Left lung (tissue), 10 donors: ENCODE results near the gene CDH4. TPM values are rescaled to one million over a fixed set of nuclear protein-coding genes. Genes with fewer than 3 reads are reported as not detected.

ENCODE experiments used
- ATAC-seq: fragments of 200-7000 bp; cut with Tn5 transposase; one replicate; pipeline ENCODE4 v1.9.1; 2020; ENCODE audit warnings: moderate library complexity
- DNase-seq, 4 donors: peaks; one replicate each; pipeline ENCODE4 v3.0.0-alpha.2; 2013 to 2020
- H3K27ac ChIP-seq, 2 donors: fragments of 200-600 bp; sonication (generic) in 1 of 2; one replicate each; pipeline versions ENCODE4 v1.5.0 to v1.8.0; 2020 to 2021
- H3K27me3 ChIP-seq, 2 donors: fragments of 200-600 bp; sonication (generic) in 1 of 2; one replicate each; pipeline versions ENCODE4 v1.5.0 to v1.8.0; 2020 to 2021
- H3K36me3 ChIP-seq, 2 donors: fragments of 200-600 bp; sonication (generic) in 1 of 2; one replicate each; pipeline versions ENCODE4 v1.5.0 to v1.8.0; 2020 to 2021
- H3K4me1 ChIP-seq, 2 donors: fragments of 200-600 bp; one replicate each; pipeline ENCODE4 v1.8.0; 2021
- H3K4me3 ChIP-seq, 2 donors: fragments of 200-600 bp; sonication (generic) in 1 of 2; one replicate each; pipeline versions ENCODE4 v1.5.0 to v1.8.0; 2020 to 2021; ENCODE audit warnings: mild to moderate bottlenecking in 1 of 2
- H3K9me3 ChIP-seq, 2 donors: fragments of 200-600 bp; sonication (generic) in 1 of 2; one replicate each; pipeline versions ENCODE4 v1.5.0 to v1.8.0; 2020 to 2021
- intact Hi-C, 2 donors: fragments of 100-400 bp; cut with DNase I; formaldehyde crosslinking; loops; one replicate each; pipeline versions ENCODE4 v1.11.2 to v1.14.2; 2022
- polyA plus RNA-seq, 6 donors: library from polyadenylated mRNA; unstranded; fragments of 120-200 nt; gene quantifications; one replicate each; pipeline ENCODE4 v1.2.1, GENCODE V29; 2013; ENCODE audit not compliant: insufficient read length in 6 of 6
- total RNA-seq, 2 donors: library from RNA; stranded (reverse); fragmentation: NEBNext Ultra II Directional; extraction: Animal tissue kit (Norgen Biotek cat#: 25700); gene quantifications; one replicate each; pipeline ENCODE4 v1.2.1, GENCODE V29; 2021
- TF ChIP-seq, protein P1 (sequence below), 2 donors: fragments of 200-600 bp; sonication (generic) in 1 of 2; IDR thresholded peaks; one replicate each; pipeline versions ENCODE4 v1.5.0 to v1.8.0; 2021; ENCODE audit warnings: antibody characterized with exemption in 2 of 2
- donor health status: DM: no; HTN: yes; CAD: no.
- donor health status: DM: no; HTN: no; CAD: no.

CDH4 gene
- total and polyA plus RNA-seq, 8 donors, result 0.24 to 10.8 (median 5.1) TPM

GRCh38 chr20:61752576-61752975 is 500.5 kb downstream of the CDH4 start:
- H3K27ac ChIP-seq, result no peak overlapping the region
- no peak overlapping the region for H3K4me3 ChIP-seq
- H3K36me3 ChIP-seq, result no peaks in the 10 kb centered on the region
- no peaks in the 10 kb centered on the region for H3K4me1 ChIP-seq
- ATAC-seq (no peak), DNase-seq (peak in 1 of 4 donors; percentile 30)
- TF ChIP-seq, protein P1, sequence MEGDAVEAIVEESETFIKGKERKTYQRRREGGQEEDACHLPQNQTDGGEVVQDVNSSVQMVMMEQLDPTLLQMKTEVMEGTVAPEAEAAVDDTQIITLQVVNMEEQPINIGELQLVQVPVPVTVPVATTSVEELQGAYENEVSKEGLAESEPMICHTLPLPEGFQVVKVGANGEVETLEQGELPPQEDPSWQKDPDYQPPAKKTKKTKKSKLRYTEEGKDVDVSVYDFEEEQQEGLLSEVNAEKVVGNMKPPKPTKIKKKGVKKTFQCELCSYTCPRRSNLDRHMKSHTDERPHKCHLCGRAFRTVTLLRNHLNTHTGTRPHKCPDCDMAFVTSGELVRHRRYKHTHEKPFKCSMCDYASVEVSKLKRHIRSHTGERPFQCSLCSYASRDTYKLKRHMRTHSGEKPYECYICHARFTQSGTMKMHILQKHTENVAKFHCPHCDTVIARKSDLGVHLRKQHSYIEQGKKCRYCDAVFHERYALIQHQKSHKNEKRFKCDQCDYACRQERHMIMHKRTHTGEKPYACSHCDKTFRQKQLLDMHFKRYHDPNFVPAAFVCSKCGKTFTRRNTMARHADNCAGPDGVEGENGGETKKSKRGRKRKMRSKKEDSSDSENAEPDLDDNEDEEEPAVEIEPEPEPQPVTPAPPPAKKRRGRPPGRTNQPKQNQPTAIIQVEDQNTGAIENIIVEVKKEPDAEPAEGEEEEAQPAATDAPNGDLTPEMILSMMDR (IDR thresholded peaks at IDR 0.05), result no peak
- peaks cover 0 to 27% of the 10 kb centered on the region in 2 donors for H3K9me3 ChIP-seq
- intact Hi-C loops, result no loop called here
- H3K27me3 ChIP-seq, result peaks cover 0 to 3% of the 10 kb centered on the region in 2 donors

- DNase-seq, result no peak
- TF ChIP-seq, protein P1 (IDR thresholded peaks at IDR 0.05), result no peak
- H3K27me3 ChIP-seq, result peaks cover 0 to 11% of the 10 kb centered on the region in 2 donors
- intact Hi-C loops, result no loop called here
- no peaks in the 10 kb centered on the region for H3K4me1 ChIP-seq
- peaks cover 0 to 25% of the 10 kb centered on the region in 2 donors for H3K9me3 ChIP-seq
- H3K27ac ChIP-seq, result no peak overlapping the region
- H3K4me3 ChIP-seq, result no peak overlapping the region
- peak; percentile 35 for ATAC-seq
- H3K36me3 ChIP-seq, result no peaks in the 10 kb centered on the region
These were observed 501.4 kb downstream of the CDH4 start for GRCh38 chr20:61753316-61753942.

DNA sequence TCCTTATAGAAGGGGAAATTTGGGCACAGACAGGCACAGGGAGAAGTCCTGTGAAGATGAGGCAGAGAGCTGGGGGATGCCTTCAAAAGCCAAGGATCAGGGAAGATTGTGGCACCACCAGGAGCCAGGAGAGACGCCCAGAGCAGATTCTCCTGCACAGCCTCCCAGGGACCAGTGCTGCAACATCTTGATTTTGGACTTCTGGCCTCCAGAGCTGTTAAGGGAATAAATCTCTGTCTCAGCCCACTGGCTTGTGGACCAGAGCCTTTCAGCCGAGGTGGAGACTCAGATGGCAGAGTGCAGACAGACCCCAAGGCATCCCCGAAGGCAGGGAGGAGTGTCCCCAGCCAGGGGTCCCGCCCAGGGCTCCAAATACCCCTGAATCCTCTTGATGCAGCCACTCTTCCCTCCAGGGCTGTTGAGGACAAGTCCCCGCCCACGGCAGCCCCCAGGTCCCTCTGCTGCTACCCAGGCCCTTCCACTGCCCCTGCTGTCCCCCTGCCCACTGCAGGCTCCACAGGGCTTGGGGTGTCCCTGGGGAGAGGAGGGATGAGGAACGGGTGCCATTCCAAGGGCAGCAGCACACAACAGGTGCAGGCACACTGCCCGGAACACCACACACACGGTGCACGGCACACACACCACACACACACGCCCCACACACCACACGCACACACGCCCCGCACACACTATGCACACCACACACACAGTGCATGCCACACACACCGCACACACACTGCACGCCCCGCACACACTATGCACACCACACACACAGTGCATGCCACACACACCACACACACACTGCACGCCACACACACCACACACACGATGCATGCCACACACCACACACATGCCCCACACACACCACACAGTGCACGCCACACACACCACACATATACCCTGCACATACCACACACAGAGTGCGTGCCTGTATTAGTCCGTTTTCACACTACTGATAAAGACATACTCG is 502.2 kb downstream of the CDH4 start:
- Histone ChIP-seq H3K36me3 (no peaks in the 10 kb centered on the region), H3K4me1 (no peaks in the 10 kb centered on the region), H3K27ac (no peak overlapping the region), H3K9me3 (peaks cover 0 to 25% of the 10 kb centered on the region in 2 donors), H3K27me3 (peaks cover 0 to 17% of the 10 kb centered on the region in 2 donors), H3K4me3 (no peak overlapping the region)
- peak in 1 of 4 donors; percentile 56 for DNase-seq
- intact Hi-C loops, result no loop called here
- ATAC-seq, result no peak
- TF ChIP-seq, protein P1 (IDR thresholded peaks at IDR 0.05), result no peak

DNA sequence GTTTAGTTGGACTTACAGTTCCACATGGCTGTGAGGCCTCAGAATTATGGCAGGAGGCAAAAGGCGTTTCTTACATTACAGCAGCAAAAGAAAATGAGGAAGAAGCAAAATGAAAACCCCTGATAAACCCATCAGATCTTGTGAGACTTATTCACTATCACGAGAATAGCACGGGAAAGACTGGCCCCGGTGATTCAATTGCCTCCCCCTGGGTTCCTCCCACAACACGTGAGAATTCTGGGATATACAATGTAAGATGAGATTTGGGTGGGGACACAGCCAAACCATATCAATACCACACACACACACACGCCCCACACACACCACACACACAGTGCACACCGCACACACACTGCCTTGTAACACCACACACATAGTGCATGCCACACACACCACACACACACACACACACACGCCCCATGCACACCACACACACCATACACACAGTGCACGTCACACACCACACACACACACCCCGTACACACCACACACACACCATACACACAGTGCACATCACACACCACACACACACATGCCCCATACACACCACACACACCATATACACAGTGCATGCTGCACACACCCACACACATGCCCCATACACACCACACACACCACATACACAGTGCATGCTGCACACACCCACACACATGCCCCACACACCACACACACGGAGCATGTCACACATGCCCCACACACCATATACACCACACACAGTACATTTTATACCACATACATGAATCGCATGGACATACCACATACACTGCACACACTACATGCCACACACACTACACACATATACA is 503.1 kb downstream of the CDH4 start:
- Histone ChIP-seq H3K4me3 (no peak overlapping the region), H3K27ac (no peak overlapping the region), H3K27me3 (peaks cover 0 to 18% of the 10 kb centered on the region in 2 donors), H3K9me3 (peaks cover 0 to 16% of the 10 kb centered on the region in 2 donors), H3K4me1 (no peaks in the 10 kb centered on the region), H3K36me3 (no peaks in the 10 kb centered on the region)
- intact Hi-C loops, result no loop called here
- ATAC-seq (no peak), DNase-seq (peak in 1 of 4 donors; percentile 31)
- TF ChIP-seq, protein P1 (IDR thresholded peaks at IDR 0.05), result no peak
